HG03439 (cell line): ENCODE data around the gene INVS.
"Not testable (repeated sequence)": the region's sequence is repeated elsewhere in the genome, so short reads cannot be mapped to it uniquely, and the experiment has no call there.

Experiments used
- ATAC-seq: cut with Tn5 transposase; IDR thresholded peaks from one replicate; pipeline ENCODE4 v1.9.1; 2021; ENCODE audit warnings: mild to moderate bottlenecking, moderate library complexity; ENCODE audit not compliant: unreplicated experiment

The INVS gene

DNA sequence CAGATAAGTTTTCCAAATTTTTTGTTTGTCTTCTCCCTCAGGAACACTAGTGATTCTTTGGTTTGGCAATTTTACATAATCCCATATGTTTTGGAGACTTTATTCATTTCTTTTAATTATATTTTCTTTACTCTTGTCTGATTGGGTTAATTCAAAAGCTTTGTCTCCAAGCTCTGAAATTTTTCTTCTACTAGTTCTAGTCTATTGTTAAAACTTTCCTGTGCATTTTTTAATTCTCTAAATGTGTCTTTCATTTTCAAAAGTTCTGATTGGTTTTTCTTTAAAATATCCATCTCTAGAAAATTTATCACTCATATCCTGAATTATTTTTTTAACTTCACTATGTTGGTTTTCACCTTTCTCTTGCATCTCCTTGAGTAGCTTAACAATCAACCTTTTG lies 92.2 kb downstream of the INVS start:
- no peak for ATAC-seq

GRCh38 chr9:100193078-100193477 lies 94.0 kb downstream of the INVS start:
- ATAC-seq: no peak

DNA sequence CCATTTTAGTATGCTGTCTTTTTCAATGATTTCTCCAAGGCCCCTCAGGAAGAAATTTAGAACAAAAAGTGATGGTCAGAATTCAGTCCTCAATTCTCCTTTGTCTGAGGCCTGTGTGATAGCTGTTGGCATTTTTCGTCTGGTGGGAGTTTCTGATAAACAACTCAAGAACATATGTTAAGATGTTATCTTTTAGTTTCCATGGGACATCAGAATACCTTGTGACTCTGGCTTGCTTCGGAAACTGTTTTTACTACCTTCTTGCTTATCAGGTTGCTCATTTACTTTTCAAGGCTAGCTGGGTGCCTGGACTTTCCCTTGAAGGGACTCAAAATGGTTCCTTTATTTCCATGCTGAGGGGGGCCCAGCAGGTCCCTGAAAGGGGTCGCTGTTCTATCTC lies 97.2 kb downstream of the INVS start:
- ATAC-seq: no peak

GRCh38 chr9:100196828-100197227 lies 97.8 kb downstream of the INVS start:
- no peak for ATAC-seq

GRCh38 chr9:100197553-100197952 lies 98.5 kb downstream of the INVS start:
- ATAC-seq: no peak

GRCh38 chr9:100202806-100203205 lies 103.8 kb downstream of the INVS start:
- no peak for ATAC-seq

DNA sequence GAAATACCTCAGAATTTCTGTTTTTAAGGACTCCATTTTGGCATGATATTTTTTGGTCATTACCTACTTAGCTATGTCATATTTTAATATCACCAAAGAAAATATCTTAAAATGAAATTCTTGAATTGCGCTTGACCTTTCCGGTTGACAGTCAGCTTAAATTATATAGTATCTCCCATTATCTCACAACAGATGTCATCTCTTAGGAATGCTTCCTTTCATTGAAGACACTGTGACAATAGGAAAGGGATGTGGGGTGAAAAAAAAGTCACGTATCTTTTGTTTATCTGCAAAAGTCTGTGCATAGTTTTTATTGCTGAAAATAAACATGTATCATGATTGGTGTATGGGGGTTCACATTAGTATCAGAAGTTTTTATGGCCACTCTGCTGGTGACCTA lies 105.8 kb downstream of the INVS start:
- no peak for ATAC-seq

DNA sequence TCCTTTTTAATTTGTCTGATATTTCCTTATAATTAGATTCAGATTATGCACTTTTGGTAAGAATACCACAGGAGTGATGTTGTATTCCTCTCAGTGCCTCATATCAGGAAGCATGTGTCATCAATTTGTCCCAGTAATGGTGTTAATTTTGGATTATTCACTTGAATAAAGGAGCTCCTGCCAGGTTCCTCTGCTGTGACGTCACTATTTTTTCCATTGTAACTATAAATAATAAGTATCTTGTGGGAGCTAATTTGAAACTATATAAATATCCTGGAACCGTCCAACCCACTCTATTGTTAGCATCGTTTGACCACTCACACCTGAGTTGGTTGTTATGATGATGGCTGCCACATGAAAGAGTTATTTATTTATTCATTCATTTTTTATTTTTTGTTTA lies 107.9 kb downstream of the INVS start:
- ATAC-seq: no peak

DNA sequence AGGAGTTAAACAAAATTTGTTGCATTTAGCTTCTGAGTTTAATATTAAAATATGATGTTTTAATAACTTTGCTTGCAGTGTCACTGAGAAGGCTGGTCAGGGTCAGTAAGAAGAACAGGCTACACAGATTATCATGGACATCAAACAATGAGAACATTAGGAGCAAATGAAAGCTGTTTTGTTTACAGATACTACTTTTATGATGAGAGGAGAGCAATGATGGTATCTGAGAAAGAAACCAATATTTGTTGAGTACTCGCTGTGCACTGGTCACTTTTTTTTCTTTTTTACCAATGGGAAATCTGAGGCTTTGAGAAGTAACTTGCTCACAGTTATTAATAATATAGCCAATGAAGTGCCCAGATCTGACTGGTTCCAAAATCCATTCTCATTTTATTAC lies 109.6 kb downstream of the INVS start:
- ATAC-seq: no peak

- ATAC-seq: no peak
These were observed 112.4 kb downstream of the INVS start for GRCh38 chr9:100211476-100211875.

GRCh38 chr9:100213730-100214477 lies 114.9 kb downstream of the INVS start:
- no peak for ATAC-seq

DNA sequence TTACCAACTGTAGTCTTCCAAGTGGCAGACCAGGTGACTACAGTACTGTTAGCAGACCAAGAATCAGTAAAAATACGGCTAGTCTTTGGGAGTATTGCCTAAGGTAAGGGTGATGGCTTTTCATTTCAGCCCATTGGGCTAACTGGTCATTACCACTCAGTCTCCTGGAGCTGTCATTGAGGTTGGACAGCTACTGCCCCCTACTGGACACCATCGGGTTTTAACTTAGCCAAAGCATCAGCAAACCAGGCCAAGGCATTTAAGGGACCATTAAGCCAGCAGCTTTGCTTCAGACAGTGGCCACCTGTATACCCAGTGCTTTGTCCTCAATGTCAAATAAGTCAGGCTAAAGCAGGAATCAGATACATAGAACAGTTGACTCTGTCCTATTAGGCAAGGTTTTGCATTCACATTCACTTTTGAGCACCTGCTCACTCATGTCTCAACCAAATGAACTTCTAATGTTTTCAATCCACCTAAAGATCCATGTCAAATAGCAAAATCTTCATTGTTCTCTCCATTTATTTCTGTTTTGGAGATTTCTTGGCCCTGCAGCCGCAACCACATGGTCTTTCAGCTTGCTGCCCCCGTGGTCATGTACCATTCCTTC lies 117.2 kb downstream of the INVS start:
- peak; percentile 77 for ATAC-seq

GRCh38 chr9:100217536-100217935 lies 118.5 kb downstream of the INVS start:
- ATAC-seq: no peak

- ATAC-seq: no peak
These were observed 120.3 kb downstream of the INVS start for GRCh38 chr9:100219347-100219746.

DNA sequence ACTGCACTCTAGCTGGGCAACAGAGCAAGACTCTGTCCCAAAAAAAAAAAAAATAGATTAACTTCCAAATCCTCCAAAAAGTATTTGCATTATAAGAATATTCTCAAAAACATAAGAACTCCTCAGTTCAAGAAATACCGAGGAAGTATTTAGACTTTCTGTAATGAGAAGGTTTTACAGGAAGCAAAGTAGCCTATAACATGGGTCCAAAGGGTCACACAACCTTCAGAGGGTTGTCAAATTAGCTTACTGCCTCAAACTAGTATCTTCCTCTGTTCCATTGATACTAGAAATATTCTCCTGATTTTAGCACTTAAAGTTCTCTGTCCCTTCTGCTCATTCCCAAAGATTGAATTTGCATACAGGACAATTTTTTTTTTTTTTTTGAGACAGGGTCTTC lies 121.9 kb downstream of the INVS start:
- ATAC-seq: no peak

DNA sequence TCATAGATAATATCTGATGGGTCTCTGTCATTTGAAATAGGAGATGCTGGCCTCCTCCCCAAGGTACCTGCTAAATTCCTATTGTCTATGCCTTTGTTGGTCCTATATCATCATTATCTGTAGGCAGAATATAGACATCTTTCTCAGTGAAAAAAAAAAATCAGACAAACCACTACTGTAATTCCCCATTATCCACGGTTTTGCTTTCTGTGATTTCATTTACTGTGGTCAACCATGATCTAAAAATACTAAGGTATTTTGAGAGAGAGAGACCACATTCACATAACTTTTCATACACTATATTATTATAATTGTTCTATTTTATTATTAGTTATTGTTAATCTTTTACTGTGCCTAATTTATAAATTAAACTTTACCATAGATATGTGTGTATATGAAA lies 122.5 kb downstream of the INVS start:
- ATAC-seq: no peak

DNA sequence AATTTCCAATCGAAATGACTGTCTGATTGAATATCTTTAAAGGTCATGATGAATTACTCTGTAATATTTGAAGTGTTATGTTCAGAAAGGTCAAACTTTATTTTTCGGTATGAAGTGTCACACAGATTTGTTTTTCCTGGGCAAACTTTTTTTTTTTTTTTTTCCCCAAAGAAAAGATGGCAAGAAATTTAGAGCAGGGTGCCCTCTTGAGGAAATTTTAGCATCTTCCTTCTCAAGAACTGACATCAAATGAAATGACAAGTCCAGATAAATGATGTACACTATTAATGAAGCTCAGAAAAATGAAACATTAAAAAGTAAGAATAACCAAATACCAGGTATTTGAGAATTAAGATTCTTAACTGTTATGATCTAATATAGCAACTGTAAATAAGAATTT lies 123.6 kb downstream of the INVS start:
- no peak for ATAC-seq

GRCh38 chr9:100227636-100228035 lies 128.6 kb downstream of the INVS start:
- ATAC-seq: no peak

DNA sequence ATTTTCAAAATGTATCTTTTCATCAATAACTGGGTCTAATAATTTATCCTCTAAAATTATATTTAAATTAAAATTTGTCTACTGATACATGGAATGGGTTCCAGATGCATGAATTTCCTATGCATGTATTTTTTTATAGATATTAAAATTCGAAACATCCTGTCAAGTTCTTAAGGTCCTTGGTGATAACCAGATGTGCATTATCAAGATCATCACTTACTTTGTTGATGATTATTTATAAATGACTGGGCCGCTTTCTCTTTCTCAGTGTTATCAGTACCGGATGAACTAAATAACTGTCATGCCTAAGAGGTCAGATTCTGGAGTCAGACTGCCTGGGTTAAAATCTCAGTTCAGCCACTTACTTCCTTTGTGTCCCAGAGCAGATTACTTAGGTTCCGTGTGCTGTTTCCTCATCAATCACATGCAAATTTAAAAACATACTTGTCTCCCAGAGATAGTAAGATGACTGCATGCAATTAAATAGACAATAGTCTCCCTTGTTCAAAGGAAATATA lies 129.4 kb downstream of the INVS start:
- no peak for ATAC-seq

DNA sequence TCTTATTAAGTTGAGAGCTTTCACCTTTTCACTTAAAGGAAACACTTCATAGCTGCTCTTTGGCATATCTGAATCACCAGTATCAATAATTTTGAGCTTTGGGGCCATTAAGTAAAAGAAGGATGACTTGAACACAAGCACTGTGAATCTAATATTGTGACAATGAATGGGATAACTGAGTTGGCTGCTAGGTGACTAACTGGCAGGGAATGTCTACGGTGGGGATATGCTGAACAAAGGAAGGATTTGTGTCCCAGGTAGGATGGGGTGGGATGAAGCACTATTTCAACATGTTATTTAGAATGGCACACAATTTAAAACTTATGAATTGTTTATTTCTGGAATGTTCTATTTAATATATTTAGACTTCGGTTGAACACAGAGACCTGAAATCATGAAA lies 130.1 kb downstream of the INVS start:
- no peak for ATAC-seq

DNA sequence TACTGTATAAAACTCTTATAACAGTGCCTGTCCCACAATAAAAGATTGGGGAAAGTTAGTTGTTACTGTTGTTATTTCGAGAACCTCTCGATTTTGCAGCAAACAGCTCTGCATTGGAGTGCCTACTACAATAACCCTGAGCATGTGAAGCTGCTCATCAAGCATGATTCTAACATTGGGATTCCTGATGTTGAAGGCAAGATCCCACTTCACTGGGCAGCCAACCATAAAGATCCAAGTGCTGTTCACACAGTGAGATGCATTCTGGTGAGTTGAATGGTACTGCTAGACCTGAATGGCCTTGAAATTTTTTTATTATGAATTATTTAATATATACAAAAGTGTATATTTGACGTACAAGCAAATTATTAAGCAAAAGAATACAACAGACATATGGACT lies 130.5 kb downstream of the INVS start:
- ATAC-seq: no peak

DNA sequence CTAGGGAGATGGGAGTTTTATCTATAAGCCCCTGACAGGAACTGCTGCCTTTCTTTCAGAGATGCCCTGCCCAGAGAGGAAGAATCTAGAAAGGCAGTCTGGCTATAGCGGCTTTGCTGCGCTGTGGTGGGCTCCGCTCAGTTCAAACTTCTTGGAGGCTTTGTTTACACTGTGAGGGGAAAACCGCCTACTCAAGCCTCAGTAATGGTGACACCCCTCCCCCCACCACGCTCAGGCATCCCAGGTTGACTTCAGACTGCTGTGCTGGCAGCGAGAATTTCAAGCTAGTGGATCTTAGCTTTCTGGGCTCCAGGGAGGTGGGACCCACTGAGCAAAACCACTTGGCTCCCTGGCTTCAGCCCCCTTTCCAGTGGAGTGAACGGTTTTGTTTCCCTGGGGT lies 137.9 kb downstream of the INVS start:
- not testable (repeated sequence) for ATAC-seq

GRCh38 chr9:100240512-100240911 lies 141.5 kb downstream of the INVS start:
- no peak for ATAC-seq
